Smooth muscle cell (in vitro differentiated cells): ENCODE measurements around the gene SLC2A14. TPM values are rescaled to one million over a fixed set of nuclear protein-coding genes. Genes with fewer than 3 reads are reported as not detected.
A peak's percentile ranks its signal among the peaks of the same experiment; 100 is the strongest.
"Not testable (repeated sequence)": the region's sequence is repeated elsewhere in the genome, so short reads cannot be mapped to it uniquely, and the experiment has no call there.

ENCODE experiments used
- DNase-seq: peaks from one replicate; lab custom pipeline; 2025; ENCODE audit not compliant: unreplicated experiment; lab: John Stamatoyannopoulos, UW
- H2AFZ ChIP-seq: fragments of 200-600 bp; sonication (generic); 2 replicates; pipeline ENCODE4 v1.6.0; 2016; ENCODE audit warnings: antibody characterized with exemption, low read depth, mild to moderate bottlenecking
- H3F3A ChIP-seq: fragments of 200-600 bp; sonication (generic); 2 replicates; pipeline ENCODE4 v1.6.0; 2017; ENCODE audit warnings: antibody characterized with exemption, low read depth
- H3K27ac ChIP-seq: fragments of 200-600 bp; sonication (generic); 2 replicates; pipeline ENCODE4 v1.5.1; 2016; ENCODE audit warnings: low read depth, mild to moderate bottlenecking
- H3K27me3 ChIP-seq: fragments of 200-600 bp; sonication (generic); 2 replicates; pipeline ENCODE4 v1.6.1; 2016; ENCODE audit warnings: low read depth, mild to moderate bottlenecking
- H3K36me3 ChIP-seq: fragments of 200-600 bp; sonication (generic); 2 replicates; pipeline ENCODE4 v1.5.1; 2016; ENCODE audit warnings: low read depth
- H3K4me1 ChIP-seq: fragments of 200-600 bp; sonication (generic); 2 replicates; pipeline ENCODE4 v1.5.1; 2016; ENCODE audit warnings: low read depth
- H3K4me2 ChIP-seq: fragments of 200-600 bp; sonication (generic); 2 replicates; pipeline ENCODE4 v1.6.0; 2016; ENCODE audit warnings: mild to moderate bottlenecking
- H3K4me3 ChIP-seq: fragments of 200-600 bp; sonication (generic); 2 replicates; pipeline ENCODE4 v1.5.1; 2016; ENCODE audit warnings: mild to moderate bottlenecking
- H3K79me2 ChIP-seq: fragments of 200-600 bp; sonication (generic); 2 replicates; pipeline ENCODE4 v1.6.0; 2016; ENCODE audit warnings: low read depth, mild to moderate bottlenecking
- H3K9ac ChIP-seq: fragments of 200-600 bp; sonication (generic); 2 replicates; pipeline ENCODE4 v1.6.0; 2016; ENCODE audit warnings: low read depth
- H3K9me3 ChIP-seq: fragments of 200-600 bp; sonication (generic); replicated peaks from 2 replicates; pipeline ENCODE4 v1.5.1; 2016; ENCODE audit warnings: low read depth
- H4K20me1 ChIP-seq: fragments of 200-600 bp; sonication (generic); 2 replicates; pipeline ENCODE4 v1.6.0; 2016; ENCODE audit warnings: low read depth
- CTCF ChIP-seq: fragments of 200-600 bp; sonication (generic); IDR thresholded peaks from 2 replicates; pipeline ENCODE4 v1.5.1; 2017; ENCODE audit warnings: borderline replicate concordance, mild to moderate bottlenecking, antibody characterized with exemption; ENCODE audit not compliant: insufficient read depth, poor library complexity, severe bottlenecking
- WGBS: methylation state at CpG from one replicate; pipeline ENCODE4 v1.1.7; 2016; ENCODE audit warnings: low lambda C conversion rate; 5-methylcytosine and 5-hydroxymethylcytosine counted together
- polyA plus RNA-seq: library from polyadenylated mRNA; unstranded; fragments of >200 nt; fragmentation: Nextera tagmentation; extraction: Ambion mirVana; gene quantifications from 2 replicates; pipeline ENCODE4 v1.2.1, GENCODE V29; 2016
- total RNA-seq: library from RNA; depleted of rRNA; stranded (reverse); fragments of >200 nt; gene quantifications from 2 replicates; pipeline ENCODE4 v1.2.3, GENCODE V29; 2014

SLC2A14 gene
- total and polyA plus RNA-seq, 2 experiments from 2014 or later, result 2.8 to 8.1 TPM

- 4% methylated on average over 2 of the region's 2 CpGs for WGBS
- H3K36me3 ChIP-seq, result no peaks in the 10 kb centered on the region
- no peaks in the 10 kb centered on the region for H3K9me3 ChIP-seq
- H3K4me3 ChIP-seq, result no peak overlapping the region
- no peaks in the 10 kb centered on the region for H3K27me3 ChIP-seq
- H3K27ac ChIP-seq, result peak overlapping the region; percentile 92
- H4K20me1 ChIP-seq, result no peaks in the 10 kb centered on the region
- peak overlapping the region; percentile 55 for H3K9ac ChIP-seq
- H3F3A ChIP-seq, result peaks cover 28% of the 10 kb centered on the region
- peak overlapping the region; percentile 41 for H3K4me2 ChIP-seq
- TF ChIP-seq CTCF, result no peak
- H3K79me2 ChIP-seq, result no peaks in the 10 kb centered on the region
- no peak for DNase-seq
- no peak overlapping the region for H2AFZ ChIP-seq
- peaks cover 24% of the 10 kb centered on the region for H3K4me1 ChIP-seq
These were observed 13.2 kb downstream of the SLC2A14 start for GRCh38 chr12:7859552-7859951.

GRCh38 chr12:7857971-7858370 is 14.7 kb downstream of the SLC2A14 start:
- Histone ChIP-seq H3F3A (peaks cover 25% of the 10 kb centered on the region), H3K9ac (no peak overlapping the region), H3K27ac (peak overlapping the region; percentile 92), H3K27me3 (no peaks in the 10 kb centered on the region), H4K20me1 (no peaks in the 10 kb centered on the region), H3K79me2 (no peaks in the 10 kb centered on the region), H3K4me3 (no peak overlapping the region), H2AFZ (no peak overlapping the region), H3K36me3 (no peaks in the 10 kb centered on the region), H3K4me2 (no peak overlapping the region), H3K9me3 (no peaks in the 10 kb centered on the region), H3K4me1 (peaks cover 24% of the 10 kb centered on the region)
- DNase-seq, result no peak
- no peak for TF ChIP-seq CTCF
- WGBS, result 64% methylated on average over 3 of the region's 3 CpGs

- Histone ChIP-seq H4K20me1 (no peaks in the 10 kb centered on the region), H3K27ac (peak overlapping the region; percentile 92), H2AFZ (no peak overlapping the region), H3K36me3 (no peaks in the 10 kb centered on the region), H3K27me3 (no peaks in the 10 kb centered on the region), H3K79me2 (no peaks in the 10 kb centered on the region), H3K4me1 (peaks cover 35% of the 10 kb centered on the region), H3K4me2 (no peak overlapping the region), H3K9ac (no peak overlapping the region), H3K4me3 (no peak overlapping the region), H3K9me3 (no peaks in the 10 kb centered on the region), H3F3A (peaks cover 23% of the 10 kb centered on the region)
- 14% methylated on average over 6 of the region's 6 CpGs for WGBS
- TF ChIP-seq CTCF, result no peak
- no peak for DNase-seq
These were observed 16.2 kb downstream of the SLC2A14 start for GRCh38 chr12:7856516-7856915.

- no peak overlapping the region for H2AFZ ChIP-seq
- H3K36me3 ChIP-seq, result no peaks in the 10 kb centered on the region
- no peaks in the 10 kb centered on the region for H3K79me2 ChIP-seq
- peaks cover 11% of the 10 kb centered on the region for H3F3A ChIP-seq
- no peak overlapping the region for H3K4me3 ChIP-seq
- DNase-seq, result no peak
- H3K4me2 ChIP-seq, result no peak overlapping the region
- peaks cover 23% of the 10 kb centered on the region for H3K4me1 ChIP-seq
- no peak for TF ChIP-seq CTCF
- no peak overlapping the region for H3K9ac ChIP-seq
- 77% methylated on average over 2 of the region's 2 CpGs for WGBS
- no peaks in the 10 kb centered on the region for H3K27me3 ChIP-seq
- no peaks in the 10 kb centered on the region for H3K9me3 ChIP-seq
- peak overlapping the region; percentile 7 for H3K27ac ChIP-seq
- H4K20me1 ChIP-seq, result no peaks in the 10 kb centered on the region
These were observed 19.2 kb downstream of the SLC2A14 start for GRCh38 chr12:7853557-7853956.

GRCh38 chr12:7851622-7852081 is 21.1 kb downstream of the SLC2A14 start:
- not testable (repeated sequence) for H3K36me3 ChIP-seq, H2AFZ ChIP-seq, H4K20me1 ChIP-seq, H3K27me3 ChIP-seq, H3F3A ChIP-seq, H3K9me3 ChIP-seq, H3K79me2 ChIP-seq, H3K9ac ChIP-seq, H3K4me3 ChIP-seq, DNase-seq
- 15% methylated on average over 3 of the region's 3 CpGs for WGBS
- peak overlapping the region; percentile 68 for H3K4me2 ChIP-seq
- peaks cover 23% of the 10 kb centered on the region for H3K4me1 ChIP-seq
- peak overlapping the region; percentile 61 for H3K27ac ChIP-seq

GRCh38 chr12:7850099-7850498 is 22.6 kb downstream of the SLC2A14 start:
- WGBS, result 83% methylated on average over 5 of the region's 5 CpGs
- H3K9me3 ChIP-seq, H3K9ac ChIP-seq, H2AFZ ChIP-seq, H3K27me3 ChIP-seq, DNase-seq, H3K27ac ChIP-seq, H4K20me1 ChIP-seq, H3K36me3 ChIP-seq, H3K4me2 ChIP-seq, H3F3A ChIP-seq, H3K79me2 ChIP-seq, H3K4me3 ChIP-seq: not testable (repeated sequence)
- H3K4me1 ChIP-seq, result peaks cover 23% of the 10 kb centered on the region
